Ascending aorta (tissue), 2 donors: ENCODE data around the gene VDR. TPM values are rescaled to one million over a fixed set of nuclear protein-coding genes. Genes with fewer than 3 reads are reported as not detected.
A peak's percentile ranks its signal among the peaks of the same experiment; 100 is the strongest.

ENCODE experiments used
- DNase-seq, 2 donors: peaks; one replicate each; pipeline ENCODE4 v3.0.0-alpha.2; 2019; ENCODE audit warnings: low spot score in 2 of 2
- H3K27ac ChIP-seq, 2 donors: fragments of 200-600 bp; sonication (generic); one replicate each; pipeline ENCODE4 v1.5.1; 2016 to 2017; ENCODE audit warnings: mild to moderate bottlenecking in 1 of 2
- H3K27me3 ChIP-seq: fragments of 200-600 bp; sonication (generic); one replicate; pipeline ENCODE4 v1.5.1; 2017
- H3K36me3 ChIP-seq, 2 donors: fragments of 200-600 bp; sonication (generic); one replicate each; pipeline ENCODE4 v1.5.1; 2016
- H3K4me1 ChIP-seq, 2 donors: fragments of 200-600 bp; sonication (generic); one replicate each; pipeline ENCODE4 v1.5.1; 2016 to 2017; ENCODE audit warnings: mild to moderate bottlenecking in 1 of 2
- H3K4me3 ChIP-seq, 2 donors: fragments of 200-600 bp; sonication (generic); one replicate each; pipeline ENCODE4 v1.5.1; 2016 to 2017; ENCODE audit warnings: mild to moderate bottlenecking in 1 of 2
- H3K9me3 ChIP-seq, 2 donors: fragments of 200-600 bp; sonication (generic); one replicate each; pipeline ENCODE4 v1.5.1; 2016
- intact Hi-C: fragments of 100-400 bp; cut with DNase I; formaldehyde crosslinking; loops from one replicate; pipeline ENCODE4 v1.15.1; 2023
- total RNA-seq: library from RNA; depleted of rRNA; stranded (reverse); fragments of >200 nt; gene quantifications from one replicate; pipeline ENCODE4 v1.1.0, GENCODE V29; 2016
- TF ChIP-seq, protein P1 (sequence below), 3 experiments: fragments of 200-600 bp in 2 of 3; fragments of 450-650 bp in 1 of 3; sonication (generic) in 2 of 3; IDR thresholded peaks; one replicate each; pipeline ENCODE4 v1.5.1; 2016 to 2019; ENCODE audit warnings: antibody characterized with exemption in 3 of 3, mild to moderate bottlenecking in 1 of 3, moderate library complexity in 1 of 3

VDR gene
- total RNA-seq, 1 donor from 2014 or later: 13.1 TPM

DNA sequence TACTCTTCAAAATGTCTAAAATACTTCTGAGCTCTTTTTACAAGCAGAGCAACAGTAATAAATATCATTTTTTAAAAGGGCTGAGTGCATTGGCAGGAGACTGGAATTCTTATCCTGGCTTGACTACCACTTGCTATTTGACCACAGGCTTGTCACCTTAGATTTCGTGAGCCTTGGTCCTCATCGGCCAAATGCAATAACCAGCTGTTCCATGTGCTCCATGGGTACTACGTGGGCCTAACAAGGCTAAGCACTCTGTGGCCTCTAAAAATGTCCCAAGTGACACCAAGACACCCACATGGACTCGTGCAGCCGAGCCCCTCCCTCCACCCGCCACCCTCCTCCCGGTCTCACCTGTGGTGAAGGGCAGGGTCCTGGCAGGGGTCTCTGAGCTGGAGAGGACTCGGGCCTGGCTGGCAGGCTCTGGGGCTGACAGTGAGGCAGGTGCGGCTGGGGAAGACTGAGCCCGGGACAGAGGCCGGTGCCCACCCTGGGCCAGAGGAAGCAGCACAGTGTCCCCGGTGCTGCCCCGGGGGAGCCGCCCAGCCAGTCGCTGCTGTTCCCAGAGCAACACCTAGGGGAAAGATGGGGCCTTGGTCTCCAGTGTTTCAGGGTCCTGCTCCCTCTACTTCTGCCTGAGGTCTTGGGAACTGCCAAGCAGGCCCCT lies 111.6 kb downstream of the VDR start:
- intact Hi-C loops: no loop called here
- Histone ChIP-seq H3K36me3 (peaks cover 98 to 100% of the 10 kb centered on the region in 2 donors), H3K4me1 (peaks cover 1 to 3% of the 10 kb centered on the region in 2 donors), H3K27ac (peak overlapping the region; percentile 16 to 69), H3K4me3 (no peak overlapping the region), H3K9me3 (no peaks in the 10 kb centered on the region), H3K27me3 (no peaks in the 10 kb centered on the region)
- TF ChIP-seq, protein P1, sequence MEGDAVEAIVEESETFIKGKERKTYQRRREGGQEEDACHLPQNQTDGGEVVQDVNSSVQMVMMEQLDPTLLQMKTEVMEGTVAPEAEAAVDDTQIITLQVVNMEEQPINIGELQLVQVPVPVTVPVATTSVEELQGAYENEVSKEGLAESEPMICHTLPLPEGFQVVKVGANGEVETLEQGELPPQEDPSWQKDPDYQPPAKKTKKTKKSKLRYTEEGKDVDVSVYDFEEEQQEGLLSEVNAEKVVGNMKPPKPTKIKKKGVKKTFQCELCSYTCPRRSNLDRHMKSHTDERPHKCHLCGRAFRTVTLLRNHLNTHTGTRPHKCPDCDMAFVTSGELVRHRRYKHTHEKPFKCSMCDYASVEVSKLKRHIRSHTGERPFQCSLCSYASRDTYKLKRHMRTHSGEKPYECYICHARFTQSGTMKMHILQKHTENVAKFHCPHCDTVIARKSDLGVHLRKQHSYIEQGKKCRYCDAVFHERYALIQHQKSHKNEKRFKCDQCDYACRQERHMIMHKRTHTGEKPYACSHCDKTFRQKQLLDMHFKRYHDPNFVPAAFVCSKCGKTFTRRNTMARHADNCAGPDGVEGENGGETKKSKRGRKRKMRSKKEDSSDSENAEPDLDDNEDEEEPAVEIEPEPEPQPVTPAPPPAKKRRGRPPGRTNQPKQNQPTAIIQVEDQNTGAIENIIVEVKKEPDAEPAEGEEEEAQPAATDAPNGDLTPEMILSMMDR (IDR thresholded peaks at IDR 0.05): no peak
- no peak for DNase-seq

DNA sequence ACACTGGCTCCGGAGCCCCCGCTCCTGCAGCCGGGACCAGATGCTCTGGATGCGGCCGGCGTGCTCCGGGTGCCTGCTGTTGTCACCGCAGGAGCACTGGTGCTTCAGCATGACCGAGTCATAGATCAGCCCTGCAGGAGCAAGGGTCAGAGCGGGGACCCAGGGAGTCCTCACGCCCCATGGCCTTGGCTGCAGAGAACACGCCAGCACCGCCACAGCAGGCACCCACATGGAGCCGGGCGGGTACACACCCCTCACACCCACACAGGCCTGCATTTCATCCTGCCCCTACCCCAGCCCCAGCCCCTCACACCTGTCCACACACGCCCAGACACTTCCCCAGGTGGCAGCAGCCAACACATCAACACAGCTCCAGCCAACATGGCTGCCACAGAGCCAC lies 112.9 kb downstream of the VDR start:
- H3K27me3 ChIP-seq: no peaks in the 10 kb centered on the region
- H3K4me3 ChIP-seq: no peak overlapping the region
- H3K36me3 ChIP-seq: peaks cover 98 to 100% of the 10 kb centered on the region in 2 donors
- intact Hi-C loops: no loop called here
- peak overlapping the region; percentile 28 to 69 for H3K27ac ChIP-seq
- TF ChIP-seq, protein P1 (IDR thresholded peaks at IDR 0.05): no peak
- no peak for DNase-seq
- peaks cover 0 to 3% of the 10 kb centered on the region in 2 donors for H3K4me1 ChIP-seq
- H3K9me3 ChIP-seq: no peaks in the 10 kb centered on the region

Other genes with a start within 250 kb of the VDR start
- 8.1 TPM for gene RPAP3, start 199.0 kb downstream of the VDR start, total RNA-seq
- not detected for gene ENDOU, start 179.5 kb downstream of the VDR start, total RNA-seq
- 165 TPM for gene RAPGEF3, start 146.1 kb downstream of the VDR start, total RNA-seq
- gene SLC48A1, start 131.8 kb downstream of the VDR start, total RNA-seq: 144 TPM
- 202 TPM for gene HDAC7, start 85.1 kb downstream of the VDR start, total RNA-seq
- gene TMEM106C, start 58.6 kb upstream of the VDR start, total RNA-seq: 120 TPM
- not detected for gene COL2A1, start 99.5 kb upstream of the VDR start, total RNA-seq
- 11.3 TPM for gene SENP1, start 201.1 kb upstream of the VDR start, total RNA-seq
- 19.6 TPM for gene PFKM, start 214.4 kb upstream of the VDR start, total RNA-seq